Mammary epithelial cell (primary cell): ENCODE data around the gene LIN28B.

Experiments used
- EZH2 ChIP-seq: IDR thresholded peaks from 2 replicates; pipeline ENCODE4 v1.6.1; 2012; ENCODE audit warnings: low read length, inconsistent platforms, borderline replicate concordance
- TF ChIP-seq, protein P1 (sequence below), 2 donors: IDR thresholded peaks in 1 of 2; conservative IDR thresholded peaks in 1 of 2; 2 replicates each; pipeline ENCODE4 v1.5.1; 2011 to 2012; ENCODE audit warnings: inconsistent platforms in 2 of 2, low read length in 2 of 2, mild to moderate bottlenecking in 2 of 2, control low read depth in 1 of 2, low read depth in 1 of 2; ENCODE audit not compliant: insufficient read depth in 1 of 2; ENCODE audit errors: extremely low read depth in 1 of 2

- TF ChIP-seq, protein P1, sequence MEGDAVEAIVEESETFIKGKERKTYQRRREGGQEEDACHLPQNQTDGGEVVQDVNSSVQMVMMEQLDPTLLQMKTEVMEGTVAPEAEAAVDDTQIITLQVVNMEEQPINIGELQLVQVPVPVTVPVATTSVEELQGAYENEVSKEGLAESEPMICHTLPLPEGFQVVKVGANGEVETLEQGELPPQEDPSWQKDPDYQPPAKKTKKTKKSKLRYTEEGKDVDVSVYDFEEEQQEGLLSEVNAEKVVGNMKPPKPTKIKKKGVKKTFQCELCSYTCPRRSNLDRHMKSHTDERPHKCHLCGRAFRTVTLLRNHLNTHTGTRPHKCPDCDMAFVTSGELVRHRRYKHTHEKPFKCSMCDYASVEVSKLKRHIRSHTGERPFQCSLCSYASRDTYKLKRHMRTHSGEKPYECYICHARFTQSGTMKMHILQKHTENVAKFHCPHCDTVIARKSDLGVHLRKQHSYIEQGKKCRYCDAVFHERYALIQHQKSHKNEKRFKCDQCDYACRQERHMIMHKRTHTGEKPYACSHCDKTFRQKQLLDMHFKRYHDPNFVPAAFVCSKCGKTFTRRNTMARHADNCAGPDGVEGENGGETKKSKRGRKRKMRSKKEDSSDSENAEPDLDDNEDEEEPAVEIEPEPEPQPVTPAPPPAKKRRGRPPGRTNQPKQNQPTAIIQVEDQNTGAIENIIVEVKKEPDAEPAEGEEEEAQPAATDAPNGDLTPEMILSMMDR (conservative IDR thresholded peaks at IDR 0.05 in 1 of 2, IDR thresholded peaks at IDR 0.05 in 1 of 2; ENCODE audit: extremely low read depth in 1 of 2, insufficient read depth in 1 of 2, low read depth in 1 of 2, low read length in 2 of 2), result no peak
- no peak for TF ChIP-seq EZH2
Observed at GRCh38 chr6:104955491-104955890, 1.4 kb upstream of the LIN28B start.
